Activated CD8-positive, alpha-beta T cell treated with anti-CD3 and anti-CD28 coated beads, Interleukin-2, amount 10 ng/mL, durations not matched to agents 7 days and 5 days (primary cell): ENCODE data around the gene SLC12A3. TPM values are rescaled to one million over a fixed set of nuclear protein-coding genes. Genes with fewer than 3 reads are reported as not detected.

Experiments used
- ATAC-seq: fragments of 150-1000 bp; cut with Tn5 transposase; one replicate; pipeline ENCODE4 v1.10.0; 2021; ENCODE audit warnings: moderate library complexity
- CTCF ChIA-PET: fragments of 350-600 bp; sonication (Branson Sonifier 250); formaldehyde crosslinking; loops from one replicate; lab custom pipeline; 2021; ENCODE audit warnings: antibody characterized with exemption; lab: Charles Lee
- POLR2A ChIA-PET: fragments of 350-600 bp; sonication (Branson Sonifier 250); formaldehyde crosslinking; loops from one replicate; lab custom pipeline; 2021; ENCODE audit warnings: antibody characterized with exemption; lab: Charles Lee
- DNase-seq: peaks from one replicate; pipeline ENCODE4 v3.0.0-alpha.2; 2020
- H3K27ac Mint-ChIP-seq: one replicate; pipeline ENCODE4 v1.8.0; 2021; ENCODE audit warnings: mild to moderate bottlenecking, mixed read lengths
- H3K27me3 Mint-ChIP-seq: one replicate; pipeline ENCODE4 v1.8.0; 2021; ENCODE audit warnings: low read depth, mixed read lengths
- H3K36me3 Mint-ChIP-seq: one replicate; pipeline ENCODE4 v1.8.0; 2021; ENCODE audit warnings: low read depth, mixed read lengths
- H3K4me1 Mint-ChIP-seq: one replicate; pipeline ENCODE4 v1.8.0; 2021; ENCODE audit warnings: low read depth, mixed read lengths
- H3K4me3 Mint-ChIP-seq: one replicate; pipeline ENCODE4 v1.8.0; 2021; ENCODE audit warnings: mild to moderate bottlenecking, mixed read lengths
- H3K9me3 Mint-ChIP-seq: one replicate; pipeline ENCODE4 v1.8.0; 2022; ENCODE audit warnings: mixed read lengths; ENCODE audit not compliant: insufficient read depth
- total RNA-seq, 2 experiments: library from RNA; stranded (reverse); gene quantifications; one replicate each; pipeline ENCODE4 v1.2.3, GENCODE V29; 2021

SLC12A3 gene
- total RNA-seq, 2 experiments from 2014 or later, result not detected

DNA sequence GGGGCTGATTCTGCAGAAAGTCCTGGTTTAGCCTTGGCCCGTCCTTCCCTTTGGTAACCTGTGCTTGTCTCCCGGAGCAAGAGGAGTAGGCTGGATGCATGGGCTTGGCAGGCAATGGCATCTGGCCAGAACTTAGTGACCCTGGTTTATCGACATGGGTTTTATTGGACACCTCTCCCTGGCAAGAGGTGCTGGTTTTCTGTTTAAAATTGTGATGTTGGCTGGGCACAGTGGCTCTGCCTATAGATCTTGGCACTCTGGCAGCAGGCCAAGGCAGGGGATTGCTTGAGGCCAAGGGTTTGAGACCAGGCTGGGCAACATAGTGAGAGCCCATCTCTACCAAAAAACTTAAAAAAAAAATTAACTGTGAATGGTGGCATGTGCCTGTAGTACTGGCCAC is 31.2 kb downstream of the SLC12A3 start:
- DNase-seq (no peak), ATAC-seq (no peak)
- no peak overlapping the region for H3K4me3 Mint-ChIP-seq
- H3K9me3 Mint-ChIP-seq, result no peaks in the 10 kb centered on the region
- H3K27ac Mint-ChIP-seq, result no peak overlapping the region
- peaks cover 29% of the 10 kb centered on the region for H3K4me1 Mint-ChIP-seq
- ChIA-PET POLR2A (no interaction called here), CTCF (no interaction called here)
- peaks cover 19% of the 10 kb centered on the region for H3K27me3 Mint-ChIP-seq
- H3K36me3 Mint-ChIP-seq, result no peaks in the 10 kb centered on the region

- Mint-ChIP-seq H3K27me3 (peaks cover 23% of the 10 kb centered on the region), H3K27ac (no peak overlapping the region), H3K9me3 (no peaks in the 10 kb centered on the region), H3K4me3 (no peak overlapping the region), H3K4me1 (peaks cover 29% of the 10 kb centered on the region), H3K36me3 (no peaks in the 10 kb centered on the region)
- ChIA-PET POLR2A (no interaction called here), CTCF (no interaction called here)
- DNase-seq (no peak), ATAC-seq (no peak)
Measured at GRCh38 chr16:56897026-56897799, 32.2 kb downstream of the SLC12A3 start.

DNA sequence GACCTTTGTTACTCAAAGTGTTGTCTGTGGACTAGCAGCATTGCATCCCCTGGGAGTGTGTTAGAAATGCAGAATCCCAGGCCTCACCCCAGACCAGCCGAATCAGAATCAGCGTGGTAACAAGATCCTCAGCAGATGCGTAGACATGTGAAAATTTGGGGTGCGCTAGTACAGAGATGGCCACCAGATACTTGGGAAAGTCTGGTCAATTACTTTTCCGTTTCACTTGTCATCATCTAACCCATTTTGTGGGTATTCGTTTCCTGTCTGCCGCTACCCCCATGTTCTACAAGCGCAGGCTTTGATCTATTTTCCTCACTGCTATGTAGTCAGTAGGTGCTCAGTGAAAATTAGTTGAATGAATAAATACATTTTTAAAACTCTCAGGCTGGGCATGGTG is 33.8 kb downstream of the SLC12A3 start:
- ChIA-PET POLR2A (no interaction called here), CTCF (no interaction called here)
- DNase-seq (peak; percentile 58), ATAC-seq (peak; percentile 82)
- H3K4me3 Mint-ChIP-seq, result peak overlapping the region; percentile 23
- H3K4me1 Mint-ChIP-seq, result peaks cover 29% of the 10 kb centered on the region
- no peaks in the 10 kb centered on the region for H3K36me3 Mint-ChIP-seq
- no peak overlapping the region for H3K27ac Mint-ChIP-seq
- H3K27me3 Mint-ChIP-seq, result peaks cover 23% of the 10 kb centered on the region
- no peaks in the 10 kb centered on the region for H3K9me3 Mint-ChIP-seq

DNA sequence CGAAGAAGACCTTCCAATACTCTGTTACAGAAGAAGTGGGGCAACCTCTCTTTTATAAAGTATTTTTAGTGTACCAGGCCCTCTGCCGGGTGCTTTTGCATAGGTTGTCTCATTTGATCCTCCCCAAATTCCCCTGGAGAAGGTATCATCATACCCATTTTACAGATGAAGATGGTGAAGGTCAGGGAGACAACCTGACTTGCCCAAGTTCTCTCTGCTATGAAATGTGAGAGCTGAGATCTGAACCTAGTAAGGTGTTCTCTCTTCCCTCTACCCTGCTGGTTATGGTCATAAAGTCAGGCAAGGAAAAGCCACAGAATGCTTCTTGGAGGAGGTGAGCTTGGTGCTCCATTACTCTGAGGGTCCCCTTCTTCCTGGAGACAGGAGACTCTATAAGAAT is 38.9 kb downstream of the SLC12A3 start:
- ChIA-PET POLR2A (interaction anchor here (2.9 kb wide), 1 partner anchor 28 kb away, joined by 10 read pairs; the partner anchor contains the start of gene HERPUD1), CTCF (interaction anchor here (1.3 kb wide), 1 partner anchor 38 kb away, joined by 3 read pairs; no protein-coding TSS in a partner anchor)
- DNase-seq (no peak), ATAC-seq (no peak)
- no peaks in the 10 kb centered on the region for H3K36me3 Mint-ChIP-seq
- no peak overlapping the region for H3K4me3 Mint-ChIP-seq
- peaks cover 14% of the 10 kb centered on the region for H3K4me1 Mint-ChIP-seq
- H3K9me3 Mint-ChIP-seq, result no peaks in the 10 kb centered on the region
- H3K27ac Mint-ChIP-seq, result no peak overlapping the region
- peaks cover 18% of the 10 kb centered on the region for H3K27me3 Mint-ChIP-seq

- POLR2A ChIA-PET, result no interaction called here
- Mint-ChIP-seq H3K4me3 (no peak overlapping the region), H3K27ac (no peak overlapping the region), H3K27me3 (peaks cover 4% of the 10 kb centered on the region), H3K4me1 (peaks cover 19% of the 10 kb centered on the region), H3K36me3 (no peaks in the 10 kb centered on the region), H3K9me3 (no peaks in the 10 kb centered on the region)
- CTCF ChIA-PET, result no interaction called here
- no peak for ATAC-seq
- DNase-seq, result no peak
Measured at GRCh38 chr16:56907401-56907800, 42.4 kb downstream of the SLC12A3 start.

DNA sequence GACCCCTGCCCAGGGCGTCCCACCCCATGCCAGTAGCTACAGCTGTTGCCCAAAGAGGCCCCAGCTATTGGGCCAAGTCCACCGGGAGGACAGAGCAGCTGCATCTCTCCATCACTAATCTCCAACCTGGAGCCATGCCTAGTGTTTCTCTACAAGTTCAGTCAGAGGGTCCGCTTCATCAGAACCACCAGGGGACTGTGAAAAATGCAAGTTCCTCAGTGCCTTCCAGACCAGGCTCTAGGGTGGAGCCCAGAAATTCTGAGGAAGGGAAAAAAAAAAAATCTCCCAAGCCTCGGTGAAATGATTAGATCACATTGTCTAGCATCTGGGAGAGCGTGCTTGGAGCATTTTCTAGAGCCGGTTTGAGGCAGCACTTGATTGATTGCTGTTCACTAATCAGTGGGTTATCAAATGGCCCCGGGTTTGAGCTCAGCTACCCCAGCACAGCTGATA is 44.5 kb downstream of the SLC12A3 start:
- H3K36me3 Mint-ChIP-seq, result no peaks in the 10 kb centered on the region
- no peaks in the 10 kb centered on the region for H3K9me3 Mint-ChIP-seq
- ChIA-PET CTCF (interaction anchor here (0.9 kb wide), 1 partner anchor 57 kb away, joined by 3 read pairs; no protein-coding TSS in a partner anchor), POLR2A (interaction anchor here (0.6 to 1.0 kb wide), 2 partner anchors 22 to 115 kb away, joined by 3 to 6 read pairs; no protein-coding TSS in a partner anchor)
- H3K4me1 Mint-ChIP-seq, result peaks cover 25% of the 10 kb centered on the region
- H3K27ac Mint-ChIP-seq, result no peak overlapping the region
- H3K4me3 Mint-ChIP-seq, result no peak overlapping the region
- H3K27me3 Mint-ChIP-seq, result peaks cover 6% of the 10 kb centered on the region
- DNase-seq (no peak), ATAC-seq (no peak)

DNA sequence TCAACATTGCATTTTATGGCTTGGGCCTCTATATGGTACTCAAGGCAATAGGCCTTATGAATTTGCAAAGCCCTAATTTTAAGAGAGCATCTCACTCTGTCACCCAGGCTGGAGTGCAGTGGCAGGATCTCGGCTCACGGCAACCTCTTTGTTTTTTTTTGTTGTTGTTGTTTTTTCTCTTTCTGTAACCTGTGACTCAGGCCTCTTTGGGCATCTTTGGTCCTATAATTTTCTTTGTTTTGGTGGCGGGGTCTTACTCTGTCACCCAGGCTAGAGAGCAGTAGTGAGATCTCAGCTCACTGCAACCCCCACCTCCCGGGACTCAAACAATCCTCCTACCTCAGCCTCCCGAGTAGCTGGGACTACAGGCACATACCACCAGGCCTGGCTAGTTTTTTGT is 45.1 kb downstream of the SLC12A3 start:
- Mint-ChIP-seq H3K4me3 (no peak overlapping the region), H3K27ac (no peak overlapping the region), H3K36me3 (no peaks in the 10 kb centered on the region), H3K9me3 (no peaks in the 10 kb centered on the region), H3K27me3 (peaks cover 7% of the 10 kb centered on the region), H3K4me1 (peaks cover 25% of the 10 kb centered on the region)
- ATAC-seq (no peak), DNase-seq (no peak)
- POLR2A ChIA-PET, result interaction anchor here (0.7 to 1.0 kb wide), 2 partner anchors 21 to 710 kb away, joined by 3 to 6 read pairs; no protein-coding TSS in a partner anchor
- CTCF ChIA-PET, result interaction anchor here (0.9 to 1.5 kb wide), 3 partner anchors 41 to 58 kb away, joined by 3 read pairs; no protein-coding TSS in a partner anchor

DNA sequence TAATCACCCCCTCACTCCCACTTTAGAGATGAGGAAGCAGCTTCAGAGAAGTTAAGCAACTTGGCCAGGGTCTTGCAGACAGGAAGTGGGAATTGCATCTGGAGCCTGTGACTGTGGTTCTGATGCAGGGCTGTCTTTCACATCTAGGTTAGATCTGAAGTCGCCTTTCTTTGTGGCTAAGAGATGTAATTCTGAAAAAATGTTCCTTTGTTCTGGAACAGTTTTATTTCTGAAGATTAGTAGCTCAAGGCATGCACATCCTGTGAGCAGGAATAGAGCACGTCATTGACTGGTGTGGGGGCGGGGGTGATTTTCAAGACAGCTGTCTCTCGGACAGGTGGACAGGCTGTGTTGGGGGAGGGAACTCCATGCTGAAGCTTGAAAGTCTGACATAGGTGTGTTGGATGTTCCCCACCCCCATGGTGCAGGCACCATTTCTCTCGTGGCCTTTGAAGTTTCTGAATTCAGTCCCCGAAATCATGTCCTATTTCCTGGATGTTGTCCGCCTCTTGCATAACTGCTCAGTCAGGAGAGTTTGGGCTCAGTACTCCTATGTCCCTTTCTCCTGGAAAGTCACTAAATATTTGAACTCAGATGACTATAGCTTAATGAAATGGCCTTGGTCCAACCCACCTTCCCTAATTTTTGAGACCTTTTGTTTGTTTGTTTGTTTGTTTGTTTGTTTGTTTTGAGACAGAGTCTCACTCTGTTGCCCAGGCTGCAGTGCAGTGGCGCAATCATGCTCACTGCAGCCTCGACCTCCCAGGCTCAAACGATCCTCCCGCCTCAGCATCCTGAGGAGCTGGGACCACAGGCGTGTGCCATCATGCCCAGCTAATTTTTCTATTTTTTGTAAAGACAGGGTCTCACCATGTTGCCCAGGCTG is 45.9 kb downstream of the SLC12A3 start:
- Mint-ChIP-seq H3K9me3 (no peaks in the 10 kb centered on the region), H3K27me3 (peaks cover 7% of the 10 kb centered on the region), H3K36me3 (no peaks in the 10 kb centered on the region), H3K27ac (no peak overlapping the region), H3K4me3 (no peak overlapping the region), H3K4me1 (peaks cover 26% of the 10 kb centered on the region)
- ChIA-PET POLR2A (interaction anchor here (0.7 to 1.4 kb wide), 2 partner anchors 21 to 709 kb away, joined by 3 to 7 read pairs; partner anchors contain the start of gene HERPUD1), CTCF (interaction anchor here (0.8 to 1.6 kb wide), 5 partner anchors 20 to 131 kb away, joined by 3 to 4 read pairs (median 3); no protein-coding TSS in a partner anchor)
- ATAC-seq, result peak; percentile 30
- DNase-seq, result no peak

GRCh38 chr16:56911771-56912571 is 47.0 kb downstream of the SLC12A3 start:
- H3K36me3 Mint-ChIP-seq, result no peaks in the 10 kb centered on the region
- no peak for ATAC-seq
- H3K4me1 Mint-ChIP-seq, result peaks cover 36% of the 10 kb centered on the region
- H3K9me3 Mint-ChIP-seq, result no peaks in the 10 kb centered on the region
- no peak for DNase-seq
- H3K4me3 Mint-ChIP-seq, result no peak overlapping the region
- H3K27ac Mint-ChIP-seq, result no peak overlapping the region
- ChIA-PET CTCF (interaction anchor here (0.8 to 1.6 kb wide), 4 partner anchors 10 to 130 kb away, joined by 3 to 4 read pairs (median 3); no protein-coding TSS in a partner anchor), POLR2A (interaction anchor here (1.4 to 1.5 kb wide), 2 partner anchors 20 kb away, joined by 7 to 8 read pairs; partner anchors contain the start of gene HERPUD1)
- H3K27me3 Mint-ChIP-seq, result peaks cover 5% of the 10 kb centered on the region

GRCh38 chr16:56912746-56913708 is 48.0 kb downstream of the SLC12A3 start:
- ATAC-seq, result no peak
- CTCF ChIA-PET, result interaction anchor here (1.2 to 1.6 kb wide), 2 partner anchors 11 to 45 kb away, joined by 3 to 4 read pairs; no protein-coding TSS in a partner anchor
- H3K9me3 Mint-ChIP-seq, result no peaks in the 10 kb centered on the region
- H3K27me3 Mint-ChIP-seq, result peaks cover 5% of the 10 kb centered on the region
- H3K27ac Mint-ChIP-seq, result peak overlapping the region; percentile 2
- POLR2A ChIA-PET, result interaction anchor here (1.5 kb wide), 1 partner anchor 19 kb away, joined by 8 read pairs; the partner anchor contains the start of gene HERPUD1
- H3K4me3 Mint-ChIP-seq, result no peak overlapping the region
- peaks cover 2% of the 10 kb centered on the region for H3K36me3 Mint-ChIP-seq
- DNase-seq, result no peak
- H3K4me1 Mint-ChIP-seq, result peaks cover 47% of the 10 kb centered on the region
